GM15510 (cell line): ENCODE results near the gene HNRNPA2B1.
A peak's percentile ranks its signal among the peaks of the same experiment; 100 is the strongest.

ENCODE experiments used
- POLR2A ChIP-seq: IDR thresholded peaks from 3 replicates; pipeline ENCODE4 v1.6.1; 2011; ENCODE audit warnings: borderline replicate concordance; ENCODE audit not compliant: insufficient read length; ENCODE audit errors: extremely low read depth

HNRNPA2B1 gene

DNA sequence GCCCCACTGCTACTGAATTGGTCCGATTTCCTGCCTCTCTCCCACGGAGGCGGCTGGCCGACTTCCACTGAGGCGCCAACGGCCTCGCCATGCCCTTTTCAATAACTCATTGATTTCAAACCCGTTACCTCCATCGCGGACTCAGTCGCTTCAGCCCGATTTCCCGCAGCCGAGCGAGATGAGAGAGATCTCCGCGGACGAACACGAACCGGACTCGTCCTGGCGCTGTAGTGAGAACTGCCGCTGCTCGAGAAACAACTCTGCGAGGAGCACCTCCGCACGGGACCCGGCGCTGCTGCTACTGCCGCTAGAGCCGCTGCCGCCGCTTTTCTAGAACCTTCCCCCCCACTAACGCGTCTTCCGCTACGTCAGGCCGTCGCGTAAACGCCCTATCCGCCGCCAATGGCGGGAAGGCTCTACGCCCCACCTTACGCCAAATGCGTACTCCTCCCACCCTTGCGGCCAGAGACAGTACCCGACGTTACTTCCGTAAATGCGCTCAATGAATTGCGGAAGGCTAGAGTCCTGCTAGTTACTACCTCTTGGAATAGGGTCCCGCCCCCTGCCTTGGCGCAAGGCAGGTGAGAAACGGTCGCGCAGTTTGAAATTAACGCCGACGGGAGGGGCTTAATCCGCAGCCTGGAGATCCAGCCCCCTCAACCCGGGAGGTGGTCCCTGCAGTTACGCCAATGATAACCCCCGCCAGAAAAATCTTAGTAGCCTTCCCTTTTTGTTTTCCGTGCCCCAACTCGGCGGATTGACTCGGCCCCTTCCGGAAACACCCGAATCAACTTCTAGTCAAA lies at the start of gene HNRNPA2B1:
Gene HNRNPA2B1, minus strand, starts transcription at position 303 of the 803 bp plus-strand sequence. Its CDS starts 169 bp downstream, at position 134.
- TF ChIP-seq POLR2A: peak; percentile 100

- no peak for TF ChIP-seq POLR2A
These were observed 49.7 kb upstream of the HNRNPA2B1 start for GRCh38 chr7:26250239-26250638.

DNA sequence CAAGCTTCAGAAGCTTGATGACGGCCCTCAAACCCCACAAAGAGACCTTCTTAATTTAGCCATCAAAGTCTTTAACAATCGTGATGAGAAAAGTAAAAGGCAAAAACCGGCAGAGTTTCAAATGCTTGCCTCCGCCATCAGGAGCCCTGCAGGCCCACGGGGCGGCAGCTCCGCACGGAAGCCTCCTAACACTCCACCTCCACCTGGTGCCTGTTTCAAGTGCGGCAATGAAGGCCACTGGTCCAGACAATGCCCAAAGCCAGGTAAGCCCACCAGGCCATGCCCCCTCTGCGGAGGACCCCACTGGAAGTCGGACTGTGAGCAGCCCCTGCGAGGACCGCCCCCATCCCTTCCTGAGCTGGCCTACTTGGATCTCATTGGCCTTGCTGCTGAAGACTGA lies 44.6 kb upstream of the HNRNPA2B1 start:
- no peak for TF ChIP-seq POLR2A

- no peak for TF ChIP-seq POLR2A
These were observed 37.5 kb upstream of the HNRNPA2B1 start for GRCh38 chr7:26238032-26238431.

- TF ChIP-seq POLR2A: no peak
These were observed 36.7 kb upstream of the HNRNPA2B1 start for GRCh38 chr7:26237035-26237807.

DNA sequence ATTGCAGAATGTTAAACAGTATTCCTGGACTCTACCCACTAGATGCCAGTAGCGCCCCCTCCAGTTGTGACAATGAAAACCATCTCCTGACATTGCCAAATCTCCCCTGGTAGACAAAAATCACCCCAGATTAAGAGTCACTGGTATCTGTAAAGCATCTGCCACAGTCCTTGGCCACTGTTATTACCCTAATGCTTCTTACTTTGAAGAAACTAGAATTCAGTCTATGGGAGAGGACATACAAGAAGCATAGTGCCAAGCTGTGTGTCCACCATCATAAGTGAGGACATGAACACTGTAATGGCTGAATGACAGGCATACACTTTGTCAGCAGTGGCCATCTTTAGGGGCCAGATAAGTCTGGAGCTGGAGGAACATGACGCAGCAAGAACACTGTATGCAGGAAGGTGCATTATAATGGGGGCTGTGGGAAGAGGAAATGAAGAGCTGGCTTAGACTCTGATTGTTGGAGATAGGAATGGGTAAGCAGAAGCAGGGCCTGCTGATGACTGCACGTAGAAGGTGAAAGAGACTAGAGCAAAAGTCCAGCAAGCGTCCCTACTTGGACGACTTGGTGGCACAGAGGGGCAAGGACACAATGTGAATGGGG lies 33.5 kb upstream of the HNRNPA2B1 start:
- TF ChIP-seq POLR2A: no peak

DNA sequence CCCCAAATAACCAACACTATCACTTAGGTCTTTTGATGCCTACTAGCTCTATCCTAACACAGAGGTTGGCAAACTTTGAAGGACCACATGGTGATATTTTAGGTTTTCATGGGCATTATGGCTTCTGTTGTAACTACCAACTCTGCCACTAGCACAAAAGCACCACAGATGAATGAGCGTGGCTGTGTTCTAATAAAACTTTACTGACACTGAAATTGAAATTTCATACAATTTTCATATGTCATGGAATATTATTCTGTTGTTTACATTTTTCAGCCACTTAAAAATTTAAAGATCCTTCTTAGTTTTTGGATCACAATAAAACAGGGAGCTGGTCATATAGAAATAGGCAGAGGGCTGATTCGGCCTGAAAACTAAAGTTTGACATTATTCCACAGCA lies 27.4 kb upstream of the HNRNPA2B1 start:
- no peak for TF ChIP-seq POLR2A

GRCh38 chr7:26224359-26224758 lies 23.8 kb upstream of the HNRNPA2B1 start:
- TF ChIP-seq POLR2A: no peak

GRCh38 chr7:26216049-26216448 lies 15.5 kb upstream of the HNRNPA2B1 start:
- TF ChIP-seq POLR2A: no peak

GRCh38 chr7:26213807-26214515 lies 13.4 kb upstream of the HNRNPA2B1 start:
- TF ChIP-seq POLR2A: no peak

- TF ChIP-seq POLR2A: no peak
These were observed 12.6 kb upstream of the HNRNPA2B1 start for GRCh38 chr7:26212921-26213718.

GRCh38 chr7:26208040-26208439 lies 7.5 kb upstream of the HNRNPA2B1 start:
- no peak for TF ChIP-seq POLR2A

- no peak for TF ChIP-seq POLR2A
These were observed 2.5 kb upstream of the HNRNPA2B1 start for GRCh38 chr7:26203016-26203415.
